Activated naive CD4-positive, alpha-beta T cell treated with Interleukin-2 at 50 U/mL for 16 hours (primary cell): ENCODE data around the gene CFAP97D2.
"Not testable (repeated sequence)": the region's sequence is repeated elsewhere in the genome, so short reads cannot be mapped to it uniquely, and the experiment has no call there.

Experiments
- DNase-seq: peaks from one replicate; pipeline ENCODE4 v3.0.0-alpha.2; 2020

CFAP97D2 gene

GRCh38 chr13:114143806-114144605 lies 35.1 kb upstream of the CFAP97D2 start:
- peak; percentile 56 for DNase-seq

DNA sequence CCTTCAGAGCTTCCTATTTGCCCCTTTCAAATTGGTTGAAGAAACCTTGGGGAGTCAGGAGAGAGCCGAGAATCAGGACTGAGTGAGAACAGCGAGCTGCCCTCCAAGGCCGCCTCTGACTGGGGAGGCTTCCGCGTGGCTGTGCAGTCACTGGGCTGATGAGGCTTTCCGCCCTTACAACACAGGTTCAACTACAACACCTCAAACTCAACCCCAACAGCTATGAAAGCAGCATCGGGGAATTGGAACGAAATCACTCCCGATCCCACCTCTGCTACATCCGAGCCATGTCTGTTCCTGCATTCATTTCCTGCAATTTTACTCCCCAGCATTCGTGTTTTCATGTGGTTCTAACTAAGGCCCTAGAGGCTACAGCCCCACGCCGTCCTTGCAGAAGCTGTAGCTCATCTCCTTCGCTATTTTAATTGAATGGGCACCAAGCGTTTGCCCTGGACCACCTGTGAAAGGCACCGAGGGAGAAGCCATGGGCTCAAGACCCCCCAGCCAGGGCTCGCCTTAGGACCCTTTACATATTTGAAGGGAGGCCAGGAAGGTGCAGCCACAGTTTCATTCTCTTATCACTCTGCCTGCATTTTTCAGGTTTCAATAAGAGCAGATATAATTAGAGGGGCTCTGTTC lies 34.3 kb upstream of the CFAP97D2 start:
- no peak for DNase-seq

DNA sequence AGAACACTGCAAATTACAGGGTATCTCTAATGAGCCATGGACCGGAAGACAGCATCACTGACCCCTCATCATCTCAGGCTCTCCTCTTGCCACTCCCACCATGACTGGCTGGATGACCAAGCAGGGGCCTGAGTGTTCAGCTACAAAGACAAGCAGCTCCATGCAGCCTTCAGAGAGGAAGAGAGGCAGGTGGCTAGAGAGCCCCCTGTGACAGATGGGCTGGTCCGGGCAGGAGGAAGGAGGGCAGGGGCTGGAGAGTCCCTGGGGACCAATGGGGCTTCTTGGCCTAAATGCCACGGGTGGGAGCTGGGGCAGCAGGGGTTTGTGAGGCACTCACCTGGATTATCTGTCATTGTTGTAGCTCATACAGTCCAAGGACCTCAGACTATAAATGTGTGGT lies 33.8 kb upstream of the CFAP97D2 start:
- DNase-seq, result no peak

DNA sequence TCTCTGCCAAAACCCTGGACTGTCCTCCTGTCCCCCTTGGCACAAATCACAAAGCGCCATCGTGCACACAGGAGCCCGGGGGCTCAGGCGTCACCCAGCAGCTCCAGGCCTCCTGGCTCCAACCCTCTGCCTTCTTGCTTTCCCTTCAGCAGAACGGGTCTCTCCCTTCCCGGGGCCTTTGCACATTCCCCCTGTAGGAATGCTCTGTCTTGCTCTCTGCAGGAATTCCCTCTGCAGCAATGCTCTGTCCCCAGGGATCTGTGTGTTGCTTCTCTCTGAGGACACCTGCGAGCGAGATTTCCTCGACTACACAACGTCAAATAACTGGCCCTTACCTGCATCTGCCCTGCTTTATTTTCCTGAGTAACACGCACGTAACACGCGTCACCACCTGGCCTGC lies 33.3 kb upstream of the CFAP97D2 start:
- no peak for DNase-seq

GRCh38 chr13:114146173-114146572 lies 32.9 kb upstream of the CFAP97D2 start:
- DNase-seq, result no peak

DNA sequence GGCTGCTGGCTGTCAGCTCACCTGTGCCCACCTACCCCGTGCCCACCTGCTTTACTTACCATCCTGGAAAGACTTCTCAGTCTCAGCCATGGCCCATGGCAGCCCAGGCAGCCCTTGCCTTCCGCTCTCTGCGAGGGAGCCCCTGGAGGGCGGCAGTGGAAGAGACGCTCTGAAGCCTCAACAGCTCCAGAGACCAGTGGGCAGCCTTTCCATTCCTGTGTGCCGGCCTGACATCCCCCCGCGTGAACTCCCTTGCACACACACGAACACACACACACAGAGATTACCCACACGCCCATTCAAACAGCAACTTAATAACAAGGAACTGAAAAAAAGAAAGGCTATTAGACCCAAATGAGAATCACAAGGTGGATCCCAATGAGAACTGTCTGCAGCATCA lies 32.4 kb upstream of the CFAP97D2 start:
- no peak for DNase-seq

DNA sequence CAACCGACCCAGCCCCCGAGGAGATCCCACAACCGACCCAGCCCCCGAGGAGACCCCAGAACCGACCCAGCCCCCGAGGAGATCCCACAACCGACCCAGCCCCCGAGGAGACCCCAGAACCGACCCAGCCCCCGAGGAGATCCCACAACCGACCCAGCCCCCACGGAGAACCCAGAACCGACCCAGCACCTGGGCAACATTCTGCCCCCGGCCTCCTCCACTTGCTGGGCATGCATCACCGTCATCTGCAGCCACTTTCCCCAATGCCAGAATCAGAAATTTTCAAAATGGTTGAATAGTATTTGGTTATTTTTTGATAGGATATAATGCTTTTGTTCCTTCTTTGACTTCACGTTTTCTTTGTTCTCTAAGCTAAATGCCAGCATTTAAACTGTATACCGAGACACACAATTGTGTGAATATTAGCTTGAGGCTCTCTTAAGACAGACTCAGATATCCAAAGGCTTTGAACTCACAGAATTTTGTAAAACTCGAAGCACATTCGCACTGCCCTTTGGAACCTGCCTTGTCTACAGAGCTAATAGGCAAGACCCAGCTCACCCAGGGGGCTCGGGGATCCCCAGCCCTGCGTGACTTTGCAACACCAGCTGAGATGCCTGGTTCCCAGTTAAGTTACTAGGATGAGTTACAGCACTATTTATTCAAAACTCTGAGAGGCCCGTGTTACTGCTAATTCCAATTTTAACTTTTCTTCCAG lies 31.1 kb upstream of the CFAP97D2 start:
- DNase-seq, result no peak

DNA sequence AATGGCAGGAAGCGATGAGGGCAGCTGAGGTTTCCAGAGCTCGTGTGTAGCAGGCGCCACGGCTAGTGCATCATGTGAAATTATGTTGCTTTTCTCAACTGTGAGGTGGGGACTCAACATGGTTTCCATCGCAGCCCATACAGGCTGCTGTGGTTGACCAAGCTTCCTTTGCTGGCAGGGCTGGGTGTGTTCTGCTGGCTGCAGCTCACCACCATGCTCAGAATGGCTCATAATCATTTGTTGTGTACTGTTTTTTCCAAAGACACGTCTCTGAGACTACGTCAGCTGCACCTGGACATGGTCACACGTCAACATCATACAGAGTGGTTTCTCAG lies 30.6 kb upstream of the CFAP97D2 start:
- peak; percentile 84 for DNase-seq

- DNase-seq, result not testable (repeated sequence)
These were observed 30.2 kb upstream of the CFAP97D2 start for GRCh38 chr13:114148886-114149285.

DNA sequence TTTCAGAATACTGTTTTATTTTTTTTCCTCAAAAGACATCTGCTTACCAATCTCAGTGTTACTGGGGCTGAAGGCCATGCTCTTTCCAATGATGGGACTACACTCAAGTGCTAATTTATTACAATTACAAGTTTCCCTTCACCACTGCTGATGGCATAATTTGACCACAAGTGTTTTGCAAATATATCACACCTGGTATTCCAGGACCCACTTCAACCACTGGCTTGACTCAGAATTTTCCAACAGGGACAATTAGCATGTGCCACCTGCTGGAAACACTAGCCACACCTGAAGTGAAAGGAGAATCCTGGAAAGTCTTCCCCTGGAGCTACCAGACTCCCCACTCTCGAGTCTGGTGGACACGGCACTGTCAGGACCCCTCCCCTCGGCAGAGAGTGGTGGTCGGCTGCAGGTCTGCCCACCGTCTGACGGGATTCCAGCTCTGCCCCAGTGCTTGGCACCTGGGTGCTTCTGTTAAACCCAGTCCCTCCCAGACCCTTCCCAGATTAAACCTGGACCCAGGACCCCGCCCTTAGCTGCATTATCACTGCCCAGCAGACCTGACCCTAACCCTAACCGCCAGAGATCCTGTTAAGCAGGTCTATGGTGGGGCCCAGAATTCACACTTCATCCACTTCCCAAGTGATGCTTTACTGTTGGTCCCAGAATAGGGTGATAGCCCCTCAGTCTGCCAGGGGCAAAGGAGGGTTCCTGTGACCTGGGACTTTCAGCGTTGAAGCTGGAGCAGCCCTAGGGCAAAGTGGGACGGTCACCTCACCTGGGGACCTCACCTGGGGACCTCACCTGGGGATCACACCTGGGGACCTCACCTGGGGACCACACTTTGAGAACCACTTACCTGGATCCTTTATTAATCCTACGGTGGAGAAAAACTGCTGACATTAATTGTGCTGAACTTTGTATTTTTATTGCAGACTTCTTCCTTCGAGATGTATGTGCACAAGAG lies 29.0 kb upstream of the CFAP97D2 start:
- DNase-seq, result no peak

- DNase-seq, result no peak
These were observed 28.0 kb upstream of the CFAP97D2 start for GRCh38 chr13:114151031-114151430.

- peak; percentile 62 for DNase-seq
These were observed 27.3 kb upstream of the CFAP97D2 start for GRCh38 chr13:114151565-114152284.

DNA sequence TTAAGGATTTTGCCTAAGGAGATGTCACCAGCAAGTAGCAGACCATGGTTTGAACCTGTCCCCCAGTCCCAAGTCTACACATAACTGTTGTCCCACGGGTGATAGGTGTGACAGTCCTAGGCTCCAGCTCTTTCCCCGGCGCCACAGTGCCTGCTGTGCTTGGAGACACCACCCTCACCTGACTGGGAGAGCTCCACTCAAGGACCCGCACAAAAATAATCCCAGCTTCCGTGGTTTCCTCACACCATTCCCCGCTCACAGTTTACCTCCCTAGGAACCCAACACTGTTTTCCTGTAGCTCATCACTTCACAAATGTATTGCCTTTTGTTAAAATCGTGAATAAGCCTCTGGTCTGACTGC lies 26.8 kb upstream of the CFAP97D2 start:
- no peak for DNase-seq

GRCh38 chr13:114152831-114153371 lies 26.2 kb upstream of the CFAP97D2 start:
- no peak for DNase-seq

DNA sequence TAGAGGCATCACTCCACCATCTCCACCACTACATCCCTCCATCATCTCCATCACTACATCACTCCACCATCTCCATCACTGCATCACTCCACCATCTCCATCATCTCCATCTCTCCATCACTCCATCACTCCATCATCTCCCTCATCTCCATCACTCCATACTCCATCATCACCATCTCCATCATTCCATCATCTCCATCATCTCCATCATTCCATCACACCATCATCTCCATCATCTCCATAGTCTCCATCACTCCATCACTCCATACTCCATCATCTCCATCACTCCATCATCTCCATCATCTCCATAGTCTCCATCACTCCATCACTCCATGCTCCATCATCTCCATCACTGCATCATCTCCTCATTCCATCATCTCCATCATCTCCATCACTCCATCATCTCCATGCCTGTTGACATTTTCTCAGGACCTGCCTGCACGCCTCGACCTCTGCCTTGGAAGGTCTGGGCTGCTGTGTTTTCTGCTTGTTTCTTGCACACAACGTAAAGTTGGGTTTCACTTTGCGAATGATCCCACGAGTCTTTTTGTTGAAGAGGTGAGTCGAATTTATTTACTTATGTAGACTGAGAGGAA lies 25.5 kb upstream of the CFAP97D2 start:
- DNase-seq, result no peak

DNA sequence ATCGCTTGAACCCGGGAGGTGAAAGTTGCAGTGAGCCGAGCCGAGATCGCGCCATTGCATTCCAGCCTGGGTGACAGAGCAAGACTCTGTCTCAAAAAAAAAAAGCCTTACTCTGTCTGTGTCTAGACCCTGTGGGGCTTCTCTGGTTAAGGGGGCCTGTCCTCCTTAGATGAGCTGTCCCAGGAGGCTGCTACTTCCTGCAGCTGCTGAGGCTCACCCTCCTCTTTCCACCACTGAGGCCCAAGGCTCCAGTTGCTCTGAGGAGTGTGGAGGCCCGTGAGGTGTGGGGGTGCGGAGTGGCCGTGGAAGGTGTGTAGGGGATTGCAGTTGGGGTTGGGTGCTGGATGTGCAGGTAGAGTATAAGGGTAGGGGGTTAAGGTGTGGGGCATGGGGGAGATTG lies 24.6 kb upstream of the CFAP97D2 start:
- DNase-seq, result no peak

GRCh38 chr13:114155320-114155719 lies 23.7 kb upstream of the CFAP97D2 start:
- no peak for DNase-seq

- DNase-seq, result no peak
These were observed 22.9 kb upstream of the CFAP97D2 start for GRCh38 chr13:114155926-114156883.

- no peak for DNase-seq
These were observed 21.1 kb upstream of the CFAP97D2 start for GRCh38 chr13:114157869-114158495.
